ENCODE measurements around the gene KLF1.

KLF1 gene

GRCh38 chr19:12834566-12834943 lies 52.4 kb downstream of the KLF1 start, which contains the start of gene RTBDN:
RTBDN (minus strand) TSS chr19:12834579; CDS start chr19:12829979, 4,600 bp downstream.
- no peak for DNase-seq (ENCODE audit: low read depth)
- TF ChIP-seq CTCF (IDR thresholded peaks at IDR 0.05; ENCODE audit: low read length, missing control alignments) = no peak
- peak within 1 kb of the TSS; percentile 37 for H3K4me3 ChIP-seq (replicated peaks; ENCODE audit: low read depth, low read length)
